ENCODE results near the gene MOGAT3.
A peak's percentile ranks its signal among the peaks of the same experiment; 100 is the strongest.

MOGAT3 gene

GRCh38 chr7:101233907-101234547 lies 33.2 kb upstream of the MOGAT3 start:
- DNase-seq (ENCODE audit: low spot score): no peak

- peak; percentile 33 for DNase-seq (ENCODE audit: low spot score)
Measured at GRCh38 chr7:101232141-101232850, 31.5 kb upstream of the MOGAT3 start.

- DNase-seq (ENCODE audit: low spot score): no peak
Measured at GRCh38 chr7:101231644-101232043, 30.8 kb upstream of the MOGAT3 start.

- peak; percentile 40 for DNase-seq (ENCODE audit: low spot score)
Measured at GRCh38 chr7:101226721-101227120, 25.9 kb upstream of the MOGAT3 start.

GRCh38 chr7:101225650-101226049 lies 24.8 kb upstream of the MOGAT3 start:
- DNase-seq (ENCODE audit: low spot score): no peak

GRCh38 chr7:101223528-101223927 lies 22.7 kb upstream of the MOGAT3 start:
- DNase-seq (ENCODE audit: low spot score): no peak

- DNase-seq (ENCODE audit: low spot score): no peak
Measured at GRCh38 chr7:101222275-101222830, 21.5 kb upstream of the MOGAT3 start.

- no peak for DNase-seq (ENCODE audit: low spot score)
Measured at GRCh38 chr7:101220295-101220694, 19.5 kb upstream of the MOGAT3 start.

GRCh38 chr7:101218236-101219125 lies 17.6 kb upstream of the MOGAT3 start:
- no peak for DNase-seq (ENCODE audit: low spot score)

- peak; percentile 99 for DNase-seq (ENCODE audit: low spot score)
Measured at GRCh38 chr7:101217388-101218235, 16.8 kb upstream of the MOGAT3 start, which contains the start of the genes PLOD3 and ZNHIT1. TSS of gene PLOD3 (minus strand) at chr7:101217581. CDS start at chr7:101217274, 307 bp downstream. TSS of gene ZNHIT1 (plus strand) at chr7:101218165. CDS start at chr7:101218196, 31 bp downstream.

- DNase-seq (ENCODE audit: low spot score): no peak
Measured at GRCh38 chr7:101216860-101217387, 16.1 kb upstream of the MOGAT3 start.

GRCh38 chr7:101216001-101216859 lies 15.4 kb upstream of the MOGAT3 start:
- no peak for DNase-seq (ENCODE audit: low spot score)

GRCh38 chr7:101212014-101212413 lies 11.2 kb upstream of the MOGAT3 start:
- no peak for DNase-seq (ENCODE audit: low spot score)

- DNase-seq (ENCODE audit: low spot score): no peak
Measured at GRCh38 chr7:101211501-101211900, 10.7 kb upstream of the MOGAT3 start.

GRCh38 chr7:101210143-101210542 lies 9.3 kb upstream of the MOGAT3 start:
- DNase-seq (ENCODE audit: low spot score): no peak

- no peak for DNase-seq (ENCODE audit: low spot score)
Measured at GRCh38 chr7:101208794-101209193, 8.0 kb upstream of the MOGAT3 start.

- DNase-seq (ENCODE audit: low spot score): no peak
Measured at GRCh38 chr7:101207459-101207858, 6.6 kb upstream of the MOGAT3 start.

- DNase-seq (ENCODE audit: low spot score): no peak
Measured at GRCh38 chr7:101206665-101207042, 5.8 kb upstream of the MOGAT3 start.

- DNase-seq (ENCODE audit: low spot score): no peak
Measured at GRCh38 chr7:101205901-101206664, 5.2 kb upstream of the MOGAT3 start.
